A549 (cell line): ENCODE data around the gene BFSP2. TPM values are rescaled to one million over a fixed set of nuclear protein-coding genes. Genes with fewer than 3 reads are reported as not detected.

Experiments
- ATAC-seq, 2 experiments: fragments of 200-7000 bp in 1 of 2; fragments of >200 bp in 1 of 2; cut with Nextera tagmentation in 1 of 2; cut with Tn5 transposase in 1 of 2; 3 replicates each; pipeline versions ENCODE4 v1.8.0 to v1.9.1; 2018 to 2020; ENCODE audit warnings: mild to moderate bottlenecking in 1 of 2, moderate library complexity in 1 of 2
- CTCF ChIA-PET: fragments of 300-600 bp; sonication (Branson Sonifier 250); formaldehyde crosslinking; extraction: SDS; loops from one replicate; lab custom pipeline; 2021; ENCODE audit warnings: antibody characterized with exemption, inconsistent platforms; lab: Yijun Ruan, JAX
- POLR2A ChIA-PET: fragments of 350-600 bp; formaldehyde crosslinking; extraction: SDS; loops from one replicate; lab custom pipeline; 2021; ENCODE audit warnings: antibody characterized with exemption, inconsistent platforms; lab: Yijun Ruan, JAX
- DNase-seq, 2 experiments: peaks; one replicate each; pipeline versions ENCODE4 v3.0.0 to v3.0.0-alpha.2; 2011 to 2016; ENCODE audit warnings: low read depth in 1 of 2, low spot score in 1 of 2
- FAIRE-seq: peaks from 2 replicates; lab custom pipeline; 2011; peaks lifted over from hg19 to GRCh38; lab: Jason Lieb, UNC
- H3K27ac ChIP-seq, 2 experiments: fragments of >200 bp; sonication (Bioruptor Twin); formaldehyde crosslinking; 3 replicates each; pipeline ENCODE4 v1.5.1; 2016 to 2017
- H3K4me1 ChIP-seq: fragments of >200 bp; sonication (Bioruptor Twin); formaldehyde crosslinking; 3 replicates; pipeline ENCODE4 v1.6.1; 2016
- H3K4me2 ChIP-seq: fragments of >200 bp; sonication (Bioruptor Twin); formaldehyde crosslinking; 3 replicates; pipeline ENCODE4 v1.6.1; 2016
- H3K4me3 ChIP-seq: fragments of >200 bp; sonication (Bioruptor Twin); formaldehyde crosslinking; 3 replicates; pipeline ENCODE4 v1.5.1; 2016
- H3K9me3 ChIP-seq: fragments of >200 bp; sonication (Bioruptor Twin); formaldehyde crosslinking; 3 replicates; pipeline ENCODE4 v1.6.1; 2016
- BCL3 ChIP-seq: fragments of >200 bp; sonication (Bioruptor Twin); formaldehyde crosslinking; IDR thresholded peaks from 3 replicates; pipeline ENCODE4 v1.6.1; 2016
- CHD4 ChIP-seq: fragments of 200-600 bp; sonication (generic); IDR thresholded peaks from 2 replicates; pipeline ENCODE4 v1.6.1; 2016; ENCODE audit warnings: antibody characterized with exemption, mild to moderate bottlenecking, borderline replicate concordance
- CTCF ChIP-seq: fragments of >200 bp; sonication (Bioruptor Twin); formaldehyde crosslinking; IDR thresholded peaks from 3 replicates; pipeline ENCODE4 v1.5.1; 2016
- EHF ChIP-seq: fragments of 250-450 bp; sonication (Bioruptor Pico); IDR thresholded peaks from 2 replicates; pipeline ENCODE4 v1.5.0; 2020; ENCODE audit warnings: mild to moderate bottlenecking
- EHMT2 ChIP-seq: fragments of 200-600 bp; sonication (generic); IDR thresholded peaks from 2 replicates; pipeline ENCODE4 v1.6.1; 2016; ENCODE audit warnings: antibody characterized with exemption, low read depth, mild to moderate bottlenecking, moderate library complexity
- ESRRA ChIP-seq: fragments of 150-350 bp; IDR thresholded peaks from 2 replicates; pipeline ENCODE4 v1.6.1; 2014; ENCODE audit warnings: mild to moderate bottlenecking, low read length, borderline replicate concordance
- FOXS1 ChIP-seq: fragments of 250-450 bp; sonication (Bioruptor Pico); IDR thresholded peaks from 2 replicates; pipeline ENCODE4 v1.5.0; 2020; ENCODE audit warnings: mild to moderate bottlenecking, moderate library complexity
- GATA3 ChIP-seq: IDR thresholded peaks from 2 replicates; pipeline ENCODE4 v1.6.1; 2012; ENCODE audit warnings: borderline replicate concordance
- HOXB5 ChIP-seq: fragments of 250-450 bp; sonication (Bioruptor Pico); IDR thresholded peaks from 2 replicates; pipeline ENCODE4 v1.5.0; 2020; ENCODE audit warnings: mild to moderate bottlenecking, moderate library complexity
- JUNB ChIP-seq: fragments of >200 bp; sonication (Bioruptor Twin); formaldehyde crosslinking; IDR thresholded peaks from 2 replicates; pipeline ENCODE4 v1.6.1; 2016
- KDM1A ChIP-seq: fragments of 200-600 bp; sonication (generic); IDR thresholded peaks from 2 replicates; pipeline ENCODE4 v1.6.1; 2016; ENCODE audit warnings: low read depth, mild to moderate bottlenecking
- MAFK ChIP-seq: fragments of 450-650 bp; IDR thresholded peaks from 2 replicates; pipeline ENCODE4 v1.6.1; 2014; ENCODE audit not compliant: partially characterized antibody
- MYC ChIP-seq: IDR thresholded peaks from 2 replicates; pipeline ENCODE4 v1.6.1; 2012; ENCODE audit warnings: mild to moderate bottlenecking, inconsistent platforms, low read length, improper control_type of control experiment, borderline replicate concordance
- NFE2L2 ChIP-seq: fragments of 150-350 bp; conservative IDR thresholded peaks from 2 replicates; pipeline ENCODE4 v1.6.1; 2014; ENCODE audit warnings: low read length
- NR3C1 ChIP-seq: fragments of >200 bp; sonication (Bioruptor Twin); formaldehyde crosslinking; IDR thresholded peaks from 3 replicates; pipeline ENCODE4 v1.6.1; 2017
- POLR2A ChIP-seq: IDR thresholded peaks from 2 replicates; pipeline ENCODE4 v1.6.1; 2012; ENCODE audit warnings: mild to moderate bottlenecking, low read length
- RAD21 ChIP-seq, 2 experiments: fragments of >200 bp in 1 of 2; sonication (Bioruptor Twin) in 1 of 2; formaldehyde crosslinking in 1 of 2; IDR thresholded peaks in 1 of 2; conservative IDR thresholded peaks in 1 of 2; 2 replicates in 1 of 2; 3 replicates in 1 of 2; pipeline ENCODE4 v1.6.1; 2012 to 2018; ENCODE audit warnings: inconsistent platforms in 1 of 2
- SMC3 ChIP-seq: fragments of >200 bp; sonication (Bioruptor Twin); formaldehyde crosslinking; IDR thresholded peaks from 3 replicates; pipeline ENCODE4 v1.6.1; 2018; ENCODE audit warnings: inconsistent platforms
- TFCP2L1 ChIP-seq: fragments of 250-450 bp; sonication (Bioruptor Pico); IDR thresholded peaks from 2 replicates; pipeline ENCODE4 v1.5.0; 2021; ENCODE audit warnings: mild to moderate bottlenecking
- TP53 ChIP-seq: fragments of 250-450 bp; sonication (Bioruptor Pico); IDR thresholded peaks from 2 replicates; pipeline ENCODE4 v1.5.0; 2021; ENCODE audit warnings: mild to moderate bottlenecking, moderate library complexity
- ZC3H11A ChIP-seq: fragments of 450-650 bp; IDR thresholded peaks from 2 replicates; pipeline ENCODE4 v1.6.1; 2014; ENCODE audit warnings: antibody characterized with exemption, mild to moderate bottlenecking
- ZFP36 ChIP-seq: fragments of 450-650 bp; IDR thresholded peaks from 2 replicates; pipeline ENCODE4 v1.6.1; 2014; ENCODE audit warnings: borderline replicate concordance; ENCODE audit not compliant: partially characterized antibody
- WGBS: methylation state at CpG from one replicate; pipeline ENCODE4 v1.1.6; 2017; ENCODE audit errors: missing lambda C conversion rate; 5-methylcytosine and 5-hydroxymethylcytosine counted together
- polyA plus RNA-seq, 4 experiments: library from polyadenylated mRNA; depleted of rRNA in 3 of 4; stranded (reverse); fragments of >200 nt; fragmentation: RNase III in 1 of 4; extraction: RNeasy Plus Mini Kit Qiagen cat#74134 plus additional on column Dnase treatment in 1 of 4; gene quantifications; 2 replicates in 3 of 4; 3 replicates in 1 of 4; pipeline ENCODE4 v1.2.3, GENCODE V29; 2011 to 2017
- TF ChIP-seq, protein P1 (sequence below): fragments of 250-450 bp; sonication (Bioruptor Pico); IDR thresholded peaks from 2 replicates; pipeline ENCODE4 v1.5.0; 2021; ENCODE audit warnings: mild to moderate bottlenecking, moderate library complexity, borderline replicate concordance

The BFSP2 gene
- polyA plus RNA-seq, 2 of the 4 experiments (the other 2 are of a cell fraction) = 0.18 TPM; not detected in 1

- no peak for FAIRE-seq
- ChIA-PET CTCF (interaction anchor here (0.7 to 3.9 kb wide), 8 partner anchors 8 to 114 kb away, joined by 3 to 15 read pairs (median 4); no protein-coding TSS in a partner anchor), POLR2A (interaction anchor here (0.8 kb wide), 1 partner anchor 109 kb away, joined by 9 read pairs; the partner anchor contains the start of gene CDV3)
- peak; percentile 66 to 78; a peak in 5 of 6 replicates for ATAC-seq
- WGBS = 64% methylated on average over 1 of the region's 1 CpG
- Histone ChIP-seq H3K4me1 (peaks cover 19% of the 10 kb centered on the region), H3K4me2 (no peak overlapping the region), H3K4me3 (no peak overlapping the region), H3K27ac (no peak overlapping the region), H3K9me3 (no peaks in the 10 kb centered on the region)
- peak in 1 of 2 experiments; percentile 24 for DNase-seq
- no peak for TF ChIP-seq BCL3
- peak; percentile 27; the same call in 1 of the 3 replicates for TF ChIP-seq CTCF
- no peak for TF ChIP-seq ZC3H11A
- no peak for TF ChIP-seq NR3C1
- no peak for TF ChIP-seq POLR2A
- TF ChIP-seq HOXB5 (CRISPR knock-in tag) = no peak
- no peak for TF ChIP-seq EHF
- peak; percentile 20 to 44; a peak in 1 of 5 replicates for TF ChIP-seq RAD21 (conservative IDR thresholded peaks at IDR 0.05 in 1 of 2, IDR thresholded peaks at IDR 0.05 in 1 of 2)
- TF ChIP-seq FOXS1 = no peak
- no peak for TF ChIP-seq TFCP2L1 (CRISPR knock-in tag)
- TF ChIP-seq ESRRA = no peak
- no peak for TF ChIP-seq MAFK
- peak; percentile 29; the same call in 1 of the 3 replicates for TF ChIP-seq SMC3
- no peak for TF ChIP-seq NFE2L2
These were observed 64.7 kb downstream of the BFSP2 start for GRCh38 chr3:133464573-133464972.

GRCh38 chr3:133466531-133467386, 66.9 kb downstream of the BFSP2 start:
- no peak for TF ChIP-seq ZFP36
- no peak for TF ChIP-seq MYC
- TF ChIP-seq EHMT2 = no peak
- TF ChIP-seq JUNB = no peak
- TF ChIP-seq CHD4 = no peak
- TF ChIP-seq, protein P1, sequence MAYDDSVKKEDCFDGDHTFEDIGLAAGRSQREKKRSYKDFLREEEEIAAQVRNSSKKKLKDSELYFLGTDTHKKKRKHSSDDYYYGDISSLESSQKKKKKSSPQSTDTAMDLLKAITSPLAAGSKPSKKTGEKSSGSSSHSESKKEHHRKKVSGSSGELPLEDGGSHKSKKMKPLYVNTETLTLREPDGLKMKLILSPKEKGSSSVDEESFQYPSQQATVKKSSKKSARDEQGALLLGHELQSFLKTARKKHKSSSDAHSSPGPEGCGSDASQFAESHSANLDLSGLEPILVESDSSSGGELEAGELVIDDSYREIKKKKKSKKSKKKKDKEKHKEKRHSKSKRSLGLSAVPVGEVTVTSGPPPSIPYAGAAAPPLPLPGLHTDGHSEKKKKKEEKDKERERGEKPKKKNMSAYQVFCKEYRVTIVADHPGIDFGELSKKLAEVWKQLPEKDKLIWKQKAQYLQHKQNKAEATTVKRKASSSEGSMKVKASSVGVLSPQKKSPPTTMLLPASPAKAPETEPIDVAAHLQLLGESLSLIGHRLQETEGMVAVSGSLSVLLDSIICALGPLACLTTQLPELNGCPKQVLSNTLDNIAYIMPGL = no peak
- TF ChIP-seq TP53 (CRISPR knock-in tag) = no peak
- no peak for TF ChIP-seq GATA3
- TF ChIP-seq KDM1A = no peak
- CTCF ChIA-PET = interaction anchor here (0.6 to 3.9 kb wide), 4 partner anchors 14 to 112 kb away, joined by 3 to 15 read pairs (median 4); no protein-coding TSS in a partner anchor
- FAIRE-seq (no peak), ATAC-seq (no peak), DNase-seq (no peak)
- POLR2A ChIA-PET = interaction anchor here (1.8 kb wide), 1 partner anchor 107 kb away, joined by 6 read pairs; the partner anchor contains the start of gene CDV3
- Histone ChIP-seq H3K27ac (no peak overlapping the region), H3K4me1 (peaks cover 4% of the 10 kb centered on the region; the same call in 1 of the 3 replicates), H3K9me3 (no peaks in the 10 kb centered on the region), H3K4me2 (no peak overlapping the region), H3K4me3 (no peak overlapping the region)
- 80% methylated on average over 11 of the region's 12 CpGs for WGBS
